Muscle layer of duodenum (tissue), 2 donors: ENCODE results near the gene OVOL3.
"Not testable (repeated sequence)": the region's sequence is repeated elsewhere in the genome, so short reads cannot be mapped to it uniquely, and the experiment has no call there.

Experiments
- H3K27ac ChIP-seq: one replicate; pipeline ENCODE4 v1.7.0; 2013; ENCODE audit warnings: mild to moderate bottlenecking, low read length
- H3K27me3 ChIP-seq: one replicate; pipeline ENCODE4 v1.7.0; 2013; ENCODE audit warnings: low read depth, mild to moderate bottlenecking, control low read depth, low read length
- H3K36me3 ChIP-seq, 2 donors: one replicate each; pipeline ENCODE4 v1.7.0; 2013; ENCODE audit warnings: low read length in 2 of 2, control low read depth in 1 of 2, mild to moderate bottlenecking in 1 of 2; ENCODE audit not compliant: insufficient read depth in 2 of 2, control insufficient read depth in 1 of 2
- H3K4me1 ChIP-seq, 2 donors: one replicate each; pipeline ENCODE4 v1.7.0; 2013; ENCODE audit warnings: low read length in 2 of 2, mild to moderate bottlenecking in 2 of 2, control low read depth in 1 of 2, moderate library complexity in 1 of 2; ENCODE audit not compliant: insufficient read depth in 2 of 2, control insufficient read depth in 1 of 2
- H3K4me3 ChIP-seq, 2 donors: one replicate each; pipeline ENCODE4 v1.7.0; 2013; ENCODE audit warnings: low read length in 2 of 2, low read depth in 1 of 2, mild to moderate bottlenecking in 1 of 2
- H3K9me3 ChIP-seq, 2 donors: one replicate each; pipeline ENCODE4 v1.7.0; 2013; ENCODE audit warnings: low read length in 2 of 2, control low read depth in 1 of 2, mild to moderate bottlenecking in 1 of 2; ENCODE audit not compliant: control insufficient read depth in 1 of 2
- donor health status: healthy.

OVOL3 gene

GRCh38 chr19:36115453-36116343 is 4.8 kb downstream of the OVOL3 start, which contains the start of gene TBCB:
TBCB (plus strand) TSS chr19:36115468; CDS start chr19:36115561, 93 bp downstream.
- peaks cover 4 to 38% of the 10 kb centered on the region in 2 donors for H3K36me3 ChIP-seq
- no peaks in the 10 kb centered on the region for H3K9me3 ChIP-seq
- H3K27me3 ChIP-seq: no peaks in the 10 kb centered on the region
- peak within 1 kb of the TSS; percentile 76 to 93 for H3K4me3 ChIP-seq
- H3K4me1 ChIP-seq: peaks cover 0 to 30% of the 10 kb centered on the region in 2 donors
- H3K27ac ChIP-seq: peak within 1 kb of the TSS; percentile 83

- Histone ChIP-seq H3K27me3 (no peaks in the 10 kb centered on the region), H3K4me3 (peak overlapping the region; percentile 67 to 76), H3K36me3 (peaks cover 4 to 39% of the 10 kb centered on the region in 2 donors), H3K9me3 (no peaks in the 10 kb centered on the region), H3K27ac (peak overlapping the region; percentile 42), H3K4me1 (peaks cover 0 to 30% of the 10 kb centered on the region in 2 donors)
Observed at GRCh38 chr19:36116344-36116637, 5.3 kb downstream of the OVOL3 start.

DNA sequence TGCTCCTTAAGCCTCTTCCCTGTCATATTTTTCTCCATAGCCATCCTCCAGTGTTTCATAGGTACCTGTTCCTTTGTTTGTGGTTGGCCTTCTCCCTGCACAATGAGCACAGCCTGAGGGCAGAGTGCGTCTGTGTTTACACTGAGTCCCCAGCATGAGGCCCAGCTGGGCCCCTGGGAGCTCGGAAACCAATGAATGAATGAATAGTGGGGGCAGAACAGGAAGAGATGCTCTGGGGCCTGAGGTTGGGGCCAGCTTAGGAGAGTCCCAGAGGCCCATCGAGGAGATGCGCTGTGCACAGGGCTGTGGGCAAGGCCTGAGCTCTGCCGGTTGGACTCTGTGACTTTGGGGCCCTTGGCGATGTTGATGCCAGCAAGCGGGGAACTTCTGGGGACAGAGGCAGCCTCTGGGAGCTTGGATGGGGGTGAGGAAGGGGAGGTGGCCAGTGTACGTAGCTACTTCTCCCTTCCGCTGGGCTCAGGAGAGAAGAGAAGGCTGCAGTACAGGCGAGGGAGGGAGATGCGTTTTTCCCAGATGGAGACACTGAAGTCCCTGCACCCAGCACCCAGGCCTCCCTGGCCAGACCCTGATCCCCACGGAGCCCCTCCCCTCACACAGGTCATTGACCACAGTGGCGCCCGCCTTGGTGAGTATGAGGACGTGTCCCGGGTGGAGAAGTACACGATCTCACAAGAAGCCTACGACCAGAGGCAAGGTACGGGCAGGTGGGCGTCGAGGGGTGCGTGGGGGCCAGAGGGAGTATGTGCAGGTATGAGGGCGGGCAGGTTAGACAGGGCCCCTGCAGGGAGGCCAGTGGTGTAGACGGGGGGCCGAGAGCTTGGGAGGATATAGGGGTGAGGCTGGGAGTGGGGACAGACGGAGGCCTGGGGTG is 9.4 kb downstream of the OVOL3 start:
- Histone ChIP-seq H3K27me3 (no peaks in the 10 kb centered on the region), H3K9me3 (no peaks in the 10 kb centered on the region), H3K4me1 (peaks cover 0 to 18% of the 10 kb centered on the region in 2 donors), H3K4me3 (no peak overlapping the region), H3K36me3 (peaks cover 14 to 63% of the 10 kb centered on the region in 2 donors), H3K27ac (no peak overlapping the region)

- Histone ChIP-seq H3K27ac (no peak overlapping the region), H3K9me3 (no peaks in the 10 kb centered on the region), H3K36me3 (peaks cover 20 to 68% of the 10 kb centered on the region in 2 donors), H3K27me3 (no peaks in the 10 kb centered on the region), H3K4me3 (no peak overlapping the region), H3K4me1 (peaks cover 0 to 14% of the 10 kb centered on the region in 2 donors)
Observed at GRCh38 chr19:36120984-36121358, 10.0 kb downstream of the OVOL3 start.

DNA sequence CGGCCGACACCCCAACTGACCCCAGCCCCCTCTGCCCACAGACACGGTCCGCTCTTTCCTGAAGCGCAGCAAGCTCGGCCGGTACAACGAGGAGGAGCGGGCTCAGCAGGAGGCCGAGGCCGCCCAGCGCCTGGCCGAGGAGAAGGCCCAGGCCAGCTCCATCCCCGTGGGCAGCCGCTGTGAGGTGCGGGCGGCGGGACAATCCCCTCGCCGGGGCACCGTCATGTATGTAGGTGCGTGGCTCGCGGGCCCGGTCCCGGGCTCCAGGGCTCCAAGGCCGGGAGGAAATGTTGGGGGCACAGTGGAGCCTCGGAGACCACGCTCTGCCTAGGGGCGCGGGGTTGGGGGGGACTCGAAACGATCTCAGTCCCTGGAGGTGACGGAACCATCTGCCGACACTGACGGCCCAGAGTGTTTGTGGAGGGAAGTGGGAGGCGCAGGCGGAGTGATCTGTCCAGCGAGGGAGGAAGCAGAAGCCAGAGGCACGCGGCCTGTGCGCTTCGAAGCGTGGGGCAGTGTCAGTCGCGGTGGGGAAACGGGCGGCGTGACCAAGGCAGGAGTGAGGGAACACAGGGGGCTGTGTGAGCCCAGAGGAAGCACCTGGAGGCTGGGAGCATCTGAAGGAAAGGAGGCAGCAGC is 10.7 kb downstream of the OVOL3 start:
- no peak overlapping the region for H3K4me3 ChIP-seq
- H3K36me3 ChIP-seq: peaks cover 20 to 68% of the 10 kb centered on the region in 2 donors
- H3K4me1 ChIP-seq: peaks cover 0 to 8% of the 10 kb centered on the region in 2 donors
- H3K27ac ChIP-seq: no peak overlapping the region
- H3K9me3 ChIP-seq: no peaks in the 10 kb centered on the region
- H3K27me3 ChIP-seq: no peaks in the 10 kb centered on the region

- Histone ChIP-seq H3K27ac (no peak overlapping the region), H3K36me3 (peaks cover 20 to 50% of the 10 kb centered on the region in 2 donors), H3K27me3 (no peaks in the 10 kb centered on the region), H3K4me1 (peaks cover 3 to 12% of the 10 kb centered on the region in 2 donors), H3K4me3 (no peak overlapping the region), H3K9me3 (no peaks in the 10 kb centered on the region)
Observed at GRCh38 chr19:36125557-36125956, 14.6 kb downstream of the OVOL3 start.

- Histone ChIP-seq H3K27ac (peak overlapping the region; percentile 92), H3K9me3 (no peaks in the 10 kb centered on the region), H3K36me3 (peaks cover 13 to 24% of the 10 kb centered on the region in 2 donors), H3K27me3 (no peaks in the 10 kb centered on the region), H3K4me1 (peaks cover 3 to 12% of the 10 kb centered on the region in 2 donors), H3K4me3 (peak overlapping the region; percentile 59 to 67)
Observed at GRCh38 chr19:36128392-36128736, 17.4 kb downstream of the OVOL3 start.

GRCh38 chr19:36131221-36131620 is 20.3 kb downstream of the OVOL3 start:
- peaks cover 3 to 12% of the 10 kb centered on the region in 2 donors for H3K4me1 ChIP-seq
- not testable (repeated sequence) for H3K27ac ChIP-seq, H3K4me3 ChIP-seq, H3K36me3 ChIP-seq, H3K9me3 ChIP-seq, H3K27me3 ChIP-seq

DNA sequence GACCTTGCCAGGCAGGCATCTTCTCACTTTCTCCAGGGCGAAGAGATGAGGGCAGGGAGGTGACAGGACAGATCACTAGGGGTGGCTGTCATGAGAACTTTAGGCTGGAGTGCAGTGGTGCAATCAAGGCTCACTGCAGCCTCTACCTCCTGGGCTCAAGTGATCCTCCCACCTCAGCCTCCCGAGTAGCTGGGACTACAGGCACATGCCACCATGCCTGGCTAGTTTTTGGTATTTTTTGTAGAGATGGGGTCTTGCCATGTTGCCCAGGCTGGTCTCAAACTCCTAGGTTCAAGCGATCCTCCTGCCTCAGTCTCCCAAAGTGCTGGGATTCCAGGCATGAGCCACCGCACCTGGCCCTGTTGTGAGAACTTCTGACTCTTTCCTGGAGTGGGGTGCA is 23.9 kb downstream of the OVOL3 start:
- not testable (repeated sequence) for H3K9me3 ChIP-seq, H3K27me3 ChIP-seq, H3K36me3 ChIP-seq, H3K4me3 ChIP-seq, H3K27ac ChIP-seq, H3K4me1 ChIP-seq

DNA sequence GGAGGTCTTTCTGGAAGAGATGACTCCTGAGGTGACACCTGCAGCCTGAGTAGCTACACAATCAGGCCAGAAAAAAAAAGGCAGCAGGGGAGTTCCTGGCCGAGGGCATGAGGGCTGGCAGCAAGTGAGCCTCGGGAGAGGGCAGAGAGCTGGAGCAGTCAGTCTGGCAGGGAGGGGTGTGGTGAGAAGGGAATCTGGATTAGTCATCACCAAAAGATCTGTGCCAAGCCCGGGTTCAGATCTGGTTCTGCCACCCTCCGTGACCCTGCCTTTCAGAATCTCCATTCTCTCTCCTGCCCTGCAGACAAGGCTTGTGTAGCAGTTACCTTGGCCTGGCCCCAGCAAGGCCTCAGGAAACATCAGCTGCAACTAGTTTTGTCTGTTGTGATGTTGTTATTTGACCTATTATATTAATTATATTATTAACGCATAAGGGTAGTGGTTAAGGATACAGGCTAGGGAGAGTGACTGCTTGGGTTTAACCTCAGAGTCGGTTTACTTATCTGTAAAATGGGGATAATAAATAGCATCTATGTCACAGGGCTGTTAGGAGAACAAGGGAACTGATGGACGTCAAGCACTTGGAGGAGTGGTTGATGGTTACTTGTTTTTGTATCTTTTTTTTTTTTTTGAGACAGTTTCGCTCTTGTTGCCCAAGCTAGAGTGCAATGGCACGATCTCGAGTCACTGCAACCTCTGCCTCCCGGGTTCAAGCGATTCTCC is 26.2 kb downstream of the OVOL3 start:
- Histone ChIP-seq H3K27me3 (no peaks in the 10 kb centered on the region), H3K4me3 (peak overlapping the region in 1 of 2 donors; percentile 37), H3K4me1 (peaks cover 8 to 11% of the 10 kb centered on the region in 2 donors), H3K36me3 (peaks cover 0 to 4% of the 10 kb centered on the region in 2 donors), H3K27ac (peak overlapping the region; percentile 72), H3K9me3 (no peaks in the 10 kb centered on the region)
